MM.1S (cell line): ENCODE results near the gene DLGAP1.

Experiments
- CTCF ChIP-seq: fragments of 300-600 bp; sonication (generic); IDR thresholded peaks from 2 replicates; pipeline ENCODE4 v1.5.1; 2016; ENCODE audit warnings: antibody characterized with exemption, low read length, mixed read lengths
- EZH2 ChIP-seq: fragments of 300-600 bp; sonication (generic); optimal IDR thresholded peaks from 2 replicates; pipeline ENCODE3; 2017; ENCODE audit warnings: low read depth, mild to moderate bottlenecking, antibody characterized with exemption, low read length, mixed read lengths
- EZH2phosphoT487 ChIP-seq: fragments of 300-600 bp; sonication (generic); IDR thresholded peaks from 2 replicates; pipeline ENCODE4 v1.6.1; 2018; ENCODE audit warnings: antibody characterized with exemption, low read length

- TF ChIP-seq CTCF, result peak; percentile 61
- no peak for TF ChIP-seq EZH2phosphoT487
- TF ChIP-seq EZH2, result no peak
Observed at GRCh38 chr18:3703732-3704176, 751.4 kb downstream of the DLGAP1 start.
